GM19240 (cell line): Measurements from ENCODE around the gene HMGN1.

ENCODE experiments used
- DNase-seq: peaks from one replicate; pipeline ENCODE4 v3.0.0; 2011; ENCODE audit warnings: low spot score; ENCODE audit not compliant: insufficient read length

Gene HMGN1

GRCh38 chr21:39311164-39311563 is 37.7 kb downstream of the HMGN1 start:
- no peak for DNase-seq

GRCh38 chr21:39307466-39307865 is 41.4 kb downstream of the HMGN1 start:
- no peak for DNase-seq

DNA sequence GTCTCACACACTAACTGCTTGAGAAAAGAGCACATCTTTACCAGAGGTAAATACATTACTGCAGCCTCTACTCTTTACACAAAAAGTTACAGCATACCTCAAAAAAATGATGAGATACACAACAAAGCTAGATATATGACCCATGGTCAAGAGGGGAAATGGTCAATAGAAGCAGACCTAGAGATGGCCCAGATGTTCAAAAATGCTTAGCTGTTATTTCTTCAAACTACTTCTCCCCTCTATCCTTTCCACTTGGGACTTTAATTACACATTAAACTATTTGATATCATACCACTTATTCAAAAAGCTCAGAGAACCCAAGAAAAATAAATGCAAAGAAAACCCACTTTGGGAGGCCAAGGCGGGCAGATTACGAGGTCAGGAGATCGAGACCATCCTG is 48.3 kb downstream of the HMGN1 start:
- no peak for DNase-seq

GRCh38 chr21:39296891-39297290 is 52.0 kb downstream of the HMGN1 start:
- no peak for DNase-seq
